GM13976 (cell line): ENCODE results near the gene ST6GALNAC6.
A peak's percentile ranks its signal among the peaks of the same experiment; 100 is the strongest.

Experiments used
- DNase-seq: peaks from one replicate; pipeline ENCODE4 v3.0.0; 2012; ENCODE audit warnings: low spot score
- CTCF ChIP-seq: IDR thresholded peaks from 2 replicates; pipeline ENCODE4 v1.5.1; 2012; ENCODE audit warnings: borderline replicate concordance, mild to moderate bottlenecking; ENCODE audit not compliant: insufficient read depth; ENCODE audit errors: extremely low read depth, missing control alignments, control extremely low read depth
- in situ Hi-C: fragments of 300-500 bp; cut with MboI; formaldehyde crosslinking; loops from one replicate; pipeline ENCODE4 v1.12.0; 2022; ENCODE audit warnings: low sequenced_read_pairs, mixed read lengths, inconsistent platforms; ENCODE audit not compliant: unreplicated experiment

The ST6GALNAC6 gene

GRCh38 chr9:127907867-127908659 is 8.7 kb upstream of the ST6GALNAC6 start:
- DNase-seq: no peak
- in situ Hi-C loops: no loop called here
- TF ChIP-seq CTCF: no peak

GRCh38 chr9:127905788-127906191 is 6.4 kb upstream of the ST6GALNAC6 start:
- DNase-seq: peak; percentile 75
- no peak for TF ChIP-seq CTCF
- in situ Hi-C loops: no loop called here

GRCh38 chr9:127905004-127905728 is 5.8 kb upstream of the ST6GALNAC6 start:
- peak; percentile 55 for DNase-seq
- in situ Hi-C loops: no loop called here
- no peak for TF ChIP-seq CTCF

- in situ Hi-C loops: no loop called here
- DNase-seq: peak; percentile 36
These were observed 5.2 kb upstream of the ST6GALNAC6 start for GRCh38 chr9:127904561-127905003.

GRCh38 chr9:127903557-127904475 is 4.4 kb upstream of the ST6GALNAC6 start:
- DNase-seq: peak; percentile 79
- TF ChIP-seq CTCF: no peak
- in situ Hi-C loops: no loop called here

More at GRCh38 chr9:127904561-127905003, 5.2 kb upstream of the ST6GALNAC6 start:
- TF ChIP-seq CTCF: no peak
